Testis (tissue), 2 donors: Measurements from ENCODE around the gene OTOG.

ENCODE experiments used
- POLR2A ChIP-seq: fragments of 450-650 bp; IDR thresholded peaks from one replicate; pipeline ENCODE4 v1.6.1; 2017; ENCODE audit warnings: antibody characterized with exemption, mild to moderate bottlenecking, moderate library complexity
- TF ChIP-seq, protein P1 (sequence below), 3 experiments: fragments of 450-650 bp in 2 of 3; fragments of 200-600 bp in 1 of 3; sonication (generic) in 1 of 3; IDR thresholded peaks; one replicate each; pipeline ENCODE4 v1.5.1; 2016 to 2019; ENCODE audit warnings: antibody characterized with exemption in 3 of 3, mild to moderate bottlenecking in 2 of 3, moderate library complexity in 1 of 3

- TF ChIP-seq, protein P1, sequence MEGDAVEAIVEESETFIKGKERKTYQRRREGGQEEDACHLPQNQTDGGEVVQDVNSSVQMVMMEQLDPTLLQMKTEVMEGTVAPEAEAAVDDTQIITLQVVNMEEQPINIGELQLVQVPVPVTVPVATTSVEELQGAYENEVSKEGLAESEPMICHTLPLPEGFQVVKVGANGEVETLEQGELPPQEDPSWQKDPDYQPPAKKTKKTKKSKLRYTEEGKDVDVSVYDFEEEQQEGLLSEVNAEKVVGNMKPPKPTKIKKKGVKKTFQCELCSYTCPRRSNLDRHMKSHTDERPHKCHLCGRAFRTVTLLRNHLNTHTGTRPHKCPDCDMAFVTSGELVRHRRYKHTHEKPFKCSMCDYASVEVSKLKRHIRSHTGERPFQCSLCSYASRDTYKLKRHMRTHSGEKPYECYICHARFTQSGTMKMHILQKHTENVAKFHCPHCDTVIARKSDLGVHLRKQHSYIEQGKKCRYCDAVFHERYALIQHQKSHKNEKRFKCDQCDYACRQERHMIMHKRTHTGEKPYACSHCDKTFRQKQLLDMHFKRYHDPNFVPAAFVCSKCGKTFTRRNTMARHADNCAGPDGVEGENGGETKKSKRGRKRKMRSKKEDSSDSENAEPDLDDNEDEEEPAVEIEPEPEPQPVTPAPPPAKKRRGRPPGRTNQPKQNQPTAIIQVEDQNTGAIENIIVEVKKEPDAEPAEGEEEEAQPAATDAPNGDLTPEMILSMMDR (IDR thresholded peaks at IDR 0.05), result no peak
- no peak for TF ChIP-seq POLR2A
These were observed 56.2 kb downstream of the OTOG start for GRCh38 chr11:17603056-17603825.
